Adrenal gland (tissue), 5 donors: ENCODE measurements around the gene FGF14.

ENCODE experiments used
- POLR2A ChIP-seq, 2 donors: fragments of 450-650 bp; IDR thresholded peaks; one replicate each; pipeline ENCODE4 v1.6.1; 2017; ENCODE audit warnings: antibody characterized with exemption in 2 of 2, mild to moderate bottlenecking in 2 of 2, moderate library complexity in 1 of 2
- TF ChIP-seq, protein P1 (sequence below), 6 experiments: fragments of 450-650 bp in 4 of 6; fragments of 200-600 bp in 2 of 6; sonication (generic) in 1 of 6; IDR thresholded peaks; 1 replicate in 5 of 6; 2 replicates in 1 of 6; pipeline versions ENCODE4 v1.5.1 to v1.8.0; 2016 to 2021; ENCODE audit warnings: antibody characterized with exemption in 6 of 6, mild to moderate bottlenecking in 2 of 6, moderate library complexity in 1 of 6
- donor health status: DM: no; HTN: no; CAD: no.

DNA sequence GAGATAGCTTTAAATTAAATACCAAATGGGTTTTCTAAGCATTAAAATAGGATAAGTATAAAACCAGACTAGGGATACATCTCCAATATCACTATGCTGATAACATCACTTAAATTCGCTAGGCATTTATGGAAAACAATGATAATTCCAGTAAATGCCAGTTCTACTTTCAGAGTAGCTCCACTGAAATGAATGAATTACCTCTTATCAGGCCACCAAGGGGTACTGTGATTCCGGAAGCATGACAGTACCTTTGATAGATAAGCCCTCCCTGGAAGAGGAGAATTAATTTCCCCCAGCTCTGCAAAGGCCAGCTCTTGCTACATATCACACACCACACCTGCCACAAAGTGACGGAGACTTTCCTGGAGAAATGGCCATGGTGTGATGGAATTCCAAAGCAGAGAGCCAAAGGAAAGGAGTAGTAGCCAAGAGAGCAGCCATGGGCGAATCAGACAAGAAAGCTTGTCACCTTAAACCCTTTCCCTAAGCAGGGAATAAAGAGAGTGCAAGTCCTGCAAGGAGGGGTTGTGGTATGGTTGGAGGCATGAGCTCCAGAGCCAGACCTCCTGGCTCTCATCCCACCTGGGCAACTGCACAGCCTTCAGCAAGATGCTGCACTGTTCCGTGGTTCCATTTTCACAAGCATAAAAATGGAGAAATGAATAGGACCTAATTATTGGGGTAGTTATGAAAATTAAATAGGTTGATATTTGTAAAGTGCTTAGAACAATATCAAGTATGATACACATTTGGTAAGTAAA is 423.1 kb downstream of the FGF14 start:
- no peak for TF ChIP-seq POLR2A (IDR thresholded peaks at IDR 0.05)
- TF ChIP-seq, protein P1, sequence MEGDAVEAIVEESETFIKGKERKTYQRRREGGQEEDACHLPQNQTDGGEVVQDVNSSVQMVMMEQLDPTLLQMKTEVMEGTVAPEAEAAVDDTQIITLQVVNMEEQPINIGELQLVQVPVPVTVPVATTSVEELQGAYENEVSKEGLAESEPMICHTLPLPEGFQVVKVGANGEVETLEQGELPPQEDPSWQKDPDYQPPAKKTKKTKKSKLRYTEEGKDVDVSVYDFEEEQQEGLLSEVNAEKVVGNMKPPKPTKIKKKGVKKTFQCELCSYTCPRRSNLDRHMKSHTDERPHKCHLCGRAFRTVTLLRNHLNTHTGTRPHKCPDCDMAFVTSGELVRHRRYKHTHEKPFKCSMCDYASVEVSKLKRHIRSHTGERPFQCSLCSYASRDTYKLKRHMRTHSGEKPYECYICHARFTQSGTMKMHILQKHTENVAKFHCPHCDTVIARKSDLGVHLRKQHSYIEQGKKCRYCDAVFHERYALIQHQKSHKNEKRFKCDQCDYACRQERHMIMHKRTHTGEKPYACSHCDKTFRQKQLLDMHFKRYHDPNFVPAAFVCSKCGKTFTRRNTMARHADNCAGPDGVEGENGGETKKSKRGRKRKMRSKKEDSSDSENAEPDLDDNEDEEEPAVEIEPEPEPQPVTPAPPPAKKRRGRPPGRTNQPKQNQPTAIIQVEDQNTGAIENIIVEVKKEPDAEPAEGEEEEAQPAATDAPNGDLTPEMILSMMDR (IDR thresholded peaks at IDR 0.05), result no peak
